HCT116 (cell line): ENCODE measurements around the gene PTGES2. TPM values are rescaled to one million over a fixed set of nuclear protein-coding genes. Genes with fewer than 3 reads are reported as not detected.
A peak's percentile ranks its signal among the peaks of the same experiment; 100 is the strongest.

ENCODE experiments used
- ATAC-seq: fragments of 200-7000 bp; cut with Tn5 transposase; 2 replicates; pipeline ENCODE4 v1.9.1; 2020; ENCODE audit warnings: mild to moderate bottlenecking, moderate library complexity
- BruUV-seq: library from RNA; stranded (reverse); fragments of 400-500 nt; replicated peaks from 2 replicates; lab custom pipeline; 2021; lab: Mats Ljungman, UMichigan
- CTCF ChIA-PET: fragments of 300-600 bp; sonication (Branson Sonifier 250); formaldehyde crosslinking; loops from one replicate; lab custom pipeline; 2021; ENCODE audit warnings: antibody characterized with exemption; lab: Charles Lee
- POLR2A ChIA-PET: fragments of 300-600, 350-600 bp; sonication (Branson Sonifier 250); formaldehyde crosslinking; loops from one replicate; lab custom pipeline; 2021; ENCODE audit warnings: antibody characterized with exemption; lab: Charles Lee
- RAD21 ChIA-PET, 2 experiments: fragments of 300-600 bp; sonication (Branson Sonifier 250); formaldehyde crosslinking; loops; one replicate each; lab custom pipeline; 2023; ENCODE audit warnings: low total read pairs in 2 of 2; ENCODE audit not compliant: uncharacterized antibody in 2 of 2, unreplicated experiment in 2 of 2, low non-redundant PET in 1 of 2; lab: Charles Lee
- DNase-seq: peaks from one replicate; pipeline ENCODE4 v3.0.0-alpha.2; 2010; ENCODE audit warnings: low read depth, low spot score
- H2AFZ ChIP-seq: fragments of 200-600 bp; shearing (Covaris generic), sonication (generic); 2 replicates; pipeline ENCODE4 v1.6.1; 2017; ENCODE audit warnings: low read depth, mixed run types, mixed read lengths, antibody characterized with exemption, low read length; ENCODE audit not compliant: poor library complexity, severe bottlenecking
- H3K27ac ChIP-seq: 2 replicates; pipeline ENCODE4 v1.5.1; 2012; ENCODE audit warnings: low read depth, low read length
- H3K27me3 ChIP-seq: fragments of 200-600 bp; sonication (generic); 2 replicates; pipeline ENCODE4 v1.6.1; 2016; ENCODE audit warnings: mixed run types, low read length, mixed read lengths; ENCODE audit not compliant: insufficient read depth
- H3K36me3 ChIP-seq, 2 experiments: fragments of 200-500 bp in 1 of 2; fragments of 200-600 bp in 1 of 2; sonication (Bioruptor generic) in 1 of 2; sonication (generic) in 1 of 2; 2 replicates each; pipeline versions ENCODE4 v1.5.1 to v1.6.1; 2014 to 2016; ENCODE audit warnings: low read length in 2 of 2, inconsistent platforms in 1 of 2, mixed read lengths in 1 of 2, mixed run types in 1 of 2; ENCODE audit not compliant: insufficient read depth in 2 of 2, control insufficient read depth in 1 of 2
- H3K4me1 ChIP-seq, 2 experiments: fragments of 200-600 bp in 1 of 2; sonication (generic) in 1 of 2; 2 replicates each; pipeline versions ENCODE4 v1.5.1 to v1.6.1; 2012 to 2017; ENCODE audit warnings: low read length in 2 of 2, inconsistent platforms in 1 of 2, mild to moderate bottlenecking in 1 of 2, mixed read lengths in 1 of 2, mixed run types in 1 of 2, moderate library complexity in 1 of 2; ENCODE audit not compliant: insufficient read depth in 2 of 2, control insufficient read depth in 1 of 2
- H3K4me2 ChIP-seq: fragments of 200-600 bp; sonication (generic); 2 replicates; pipeline ENCODE4 v1.6.1; 2017; ENCODE audit warnings: mixed run types, low read length, mixed read lengths
- H3K4me3 ChIP-seq, 2 experiments: fragments of 200-600 bp in 1 of 2; sonication (generic) in 1 of 2; replicated peaks in 1 of 2; 2 replicates each; pipeline ENCODE4 v1.5.1; 2011 to 2016; ENCODE audit warnings: low read length in 2 of 2, control low read depth in 1 of 2, low read depth in 1 of 2, mild to moderate bottlenecking in 1 of 2, mixed read lengths in 1 of 2, mixed run types in 1 of 2
- H3K79me2 ChIP-seq: fragments of 200-600 bp; sonication (generic); 2 replicates; pipeline ENCODE4 v1.6.1; 2017; ENCODE audit warnings: mild to moderate bottlenecking, mixed run types, low read length, moderate library complexity, mixed read lengths; ENCODE audit not compliant: insufficient read depth
- H3K9ac ChIP-seq: fragments of 200-600 bp; sonication (generic); 2 replicates; pipeline ENCODE4 v1.6.1; 2016; ENCODE audit warnings: low read length, mixed read lengths
- H3K9me2 ChIP-seq: fragments of 200-600 bp; sonication (generic), shearing (Covaris generic); 2 replicates; pipeline ENCODE4 v1.6.1; 2017; ENCODE audit warnings: mixed run types, mild to moderate bottlenecking, moderate library complexity; ENCODE audit not compliant: insufficient read depth
- H3K9me3 ChIP-seq, 2 experiments: fragments of 200-500 bp in 1 of 2; fragments of 200-600 bp in 1 of 2; sonication (Bioruptor generic) in 1 of 2; sonication (generic) in 1 of 2; 2 replicates each; pipeline ENCODE4 v1.6.1; 2014 to 2017; ENCODE audit warnings: low read length in 2 of 2, mixed read lengths in 2 of 2, inconsistent platforms in 1 of 2, low read depth in 1 of 2, mild to moderate bottlenecking in 1 of 2, mixed run types in 1 of 2, moderate library complexity in 1 of 2; ENCODE audit not compliant: control insufficient read depth in 1 of 2, insufficient read depth in 1 of 2
- H4K20me1 ChIP-seq: fragments of 200-600 bp; sonication (generic), shearing (Covaris generic); 2 replicates; pipeline ENCODE4 v1.6.1; 2017; ENCODE audit warnings: mixed run types, mild to moderate bottlenecking, moderate library complexity; ENCODE audit not compliant: insufficient read depth
- CBX3 ChIP-seq: IDR thresholded peaks from 2 replicates; pipeline ENCODE4 v1.6.1; 2012; ENCODE audit warnings: low read depth
- CEBPB ChIP-seq: IDR thresholded peaks from 2 replicates; pipeline ENCODE4 v1.6.1; 2012; ENCODE audit warnings: low read depth
- EGR1 ChIP-seq: IDR thresholded peaks from 2 replicates; pipeline ENCODE4 v1.6.1; 2012; ENCODE audit warnings: low read depth
- ELF1 ChIP-seq: IDR thresholded peaks from 2 replicates; pipeline ENCODE4 v1.6.1; 2012; ENCODE audit warnings: low read depth, borderline replicate concordance
- EZH2 ChIP-seq: fragments of 200-600 bp; sonication (generic); IDR thresholded peaks from 2 replicates; pipeline ENCODE4 v1.6.1; 2017; ENCODE audit warnings: antibody characterized with exemption, mixed run types
- FOSL1 ChIP-seq: IDR thresholded peaks from 2 replicates; pipeline ENCODE4 v1.6.1; 2012; ENCODE audit warnings: low read depth
- JUND ChIP-seq: IDR thresholded peaks from 2 replicates; pipeline ENCODE4 v1.6.1; 2012
- POLR2A ChIP-seq: IDR thresholded peaks from 2 replicates; pipeline ENCODE4 v1.7.0; 2011; ENCODE audit warnings: borderline replicate concordance; ENCODE audit not compliant: insufficient read depth, insufficient read length; ENCODE audit errors: extremely low read depth
- POLR2AphosphoS5 ChIP-seq: IDR thresholded peaks from 2 replicates; pipeline ENCODE4 v1.6.1; 2011; ENCODE audit warnings: mild to moderate bottlenecking, low read depth, low read length, moderate library complexity
- RAD21 ChIP-seq: IDR thresholded peaks from 2 replicates; pipeline ENCODE4 v1.6.1; 2012; ENCODE audit warnings: low read depth, mild to moderate bottlenecking
- SIN3A ChIP-seq: IDR thresholded peaks from 2 replicates; pipeline ENCODE4 v1.6.1; 2012; ENCODE audit warnings: low read depth
- TCF7L2 ChIP-seq: IDR thresholded peaks from 2 replicates; pipeline ENCODE4 v1.7.0; 2011; ENCODE audit warnings: borderline replicate concordance, inconsistent platforms; ENCODE audit not compliant: insufficient read depth, insufficient read length; ENCODE audit errors: extremely low read depth
- YY1 ChIP-seq: IDR thresholded peaks from 2 replicates; pipeline ENCODE4 v1.6.1; 2011; ENCODE audit warnings: low read length, low read depth, moderate library complexity, mild to moderate bottlenecking; ENCODE audit not compliant: insufficient replicate concordance; ENCODE audit errors: extremely low read depth
- ZFX ChIP-seq: fragments of 450-650 bp; IDR thresholded peaks from 2 replicates; pipeline ENCODE4 v1.6.1; 2017
- intact Hi-C: fragments of 100-400 bp; cut with micrococcal nuclease; formaldehyde crosslinking; loops from 2 replicates; pipeline ENCODE4 v1.10.0; 2022
- total RNA-seq: library from RNA; stranded (reverse); gene quantifications from one replicate; pipeline ENCODE4 v1.2.1, GENCODE V29; 2021; ENCODE audit not compliant: unreplicated experiment
- TF ChIP-seq, protein P1 (sequence below), 3 experiments: fragments of 200-600 bp in 1 of 3; sonication (generic) in 1 of 3; IDR thresholded peaks in 2 of 3; conservative IDR thresholded peaks in 1 of 3; 2 replicates each; pipeline ENCODE4 v1.5.1; 2012 to 2017; ENCODE audit warnings: low read depth in 2 of 3, low read length in 2 of 3, antibody characterized with exemption in 1 of 3, borderline replicate concordance in 1 of 3, control low read depth in 1 of 3, mild to moderate bottlenecking in 1 of 3, mixed read lengths in 1 of 3, mixed run types in 1 of 3, moderate library complexity in 1 of 3; ENCODE audit not compliant: insufficient read depth in 1 of 3
- TF ChIP-seq, protein P2 (sequence below): IDR thresholded peaks from 2 replicates; pipeline ENCODE4 v1.6.1; 2012; ENCODE audit warnings: low read depth
- TF ChIP-seq, protein P3 (sequence below): IDR thresholded peaks from 2 replicates; pipeline ENCODE4 v1.6.1; 2012

Gene PTGES2
- total RNA-seq, 1 experiment from 2014 or later = 148 TPM

DNA sequence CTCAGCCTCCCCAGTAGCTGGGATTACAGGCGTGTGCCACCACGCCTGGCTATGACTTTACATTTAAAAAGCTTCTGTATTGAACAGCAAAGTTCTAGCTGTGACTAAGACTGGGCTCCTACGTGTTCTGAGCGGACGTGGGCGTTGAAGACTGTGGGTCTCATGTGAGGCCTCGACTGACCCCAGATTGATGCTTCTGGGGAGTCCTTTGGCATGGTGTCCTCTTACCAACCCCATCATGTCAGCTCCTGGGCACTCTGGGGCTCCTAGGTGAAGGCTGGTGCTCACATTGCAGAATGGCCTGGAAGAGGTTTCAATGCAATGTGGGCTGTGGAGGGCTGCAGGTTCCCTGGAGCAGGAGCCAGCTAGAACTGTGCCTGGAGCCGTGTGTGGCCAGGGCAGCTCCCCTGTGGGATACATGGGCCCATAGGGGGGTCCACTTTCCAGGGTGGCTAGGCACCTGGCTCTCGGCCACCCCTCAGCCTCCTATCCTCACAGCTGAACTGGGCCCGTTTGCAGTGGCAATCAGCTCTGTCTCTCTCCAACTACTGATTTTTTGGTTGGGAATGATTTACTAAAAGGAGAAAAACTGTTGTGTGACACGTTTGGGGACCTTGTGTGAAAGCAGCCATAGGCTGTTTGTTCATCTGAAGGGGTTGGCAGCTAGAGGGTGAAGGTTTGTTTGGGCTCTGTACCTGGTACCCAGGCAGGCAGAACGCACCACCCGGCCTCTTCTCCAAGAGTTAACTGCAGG, 29.8 kb downstream of the PTGES2 start:
- Histone ChIP-seq H4K20me1 (no peaks in the 10 kb centered on the region; the same call in 1 of the 2 replicates), H3K9ac (peak overlapping the region; percentile 78), H3K9me3 (no peaks in the 10 kb centered on the region), H3K27me3 (no peaks in the 10 kb centered on the region), H3K27ac (peak overlapping the region; percentile 57), H3K4me2 (peak overlapping the region; percentile 90), H3K9me2 (no peaks in the 10 kb centered on the region), H3K36me3 (peaks cover 5 to 11% of the 10 kb centered on the region in 2 experiments; a peak in 2 of 4 replicates), H2AFZ (no peak overlapping the region), H3K4me1 (peaks cover 32 to 61% of the 10 kb centered on the region in 2 experiments), H3K79me2 (peaks cover 69% of the 10 kb centered on the region)
- intact Hi-C loops = no loop called here
- BruUV-seq = no TSS peak
- POLR2A ChIA-PET = interaction anchor here (0.7 to 1.7 kb wide), 5 partner anchors 10 to 155 kb away, joined by 3 to 6 read pairs (median 3); no protein-coding TSS in a partner anchor
- CTCF ChIA-PET = interaction anchor here (0.7 to 1.5 kb wide), 3 partner anchors 17 to 27 kb away, joined by 4 to 11 read pairs (median 4); no protein-coding TSS in a partner anchor
- ATAC-seq = peak; percentile 7
- TF ChIP-seq POLR2AphosphoS5 (no peak), YY1 (no peak), JUND (no peak), CBX3 (no peak), FOSL1 (no peak), CEBPB (no peak), ZFX (no peak), TCF7L2 (no peak), EZH2 (no peak), POLR2A (no peak), ELF1 (no peak), EGR1 (no peak), RAD21 (no peak), SIN3A (no peak)
- TF ChIP-seq, protein P1, sequence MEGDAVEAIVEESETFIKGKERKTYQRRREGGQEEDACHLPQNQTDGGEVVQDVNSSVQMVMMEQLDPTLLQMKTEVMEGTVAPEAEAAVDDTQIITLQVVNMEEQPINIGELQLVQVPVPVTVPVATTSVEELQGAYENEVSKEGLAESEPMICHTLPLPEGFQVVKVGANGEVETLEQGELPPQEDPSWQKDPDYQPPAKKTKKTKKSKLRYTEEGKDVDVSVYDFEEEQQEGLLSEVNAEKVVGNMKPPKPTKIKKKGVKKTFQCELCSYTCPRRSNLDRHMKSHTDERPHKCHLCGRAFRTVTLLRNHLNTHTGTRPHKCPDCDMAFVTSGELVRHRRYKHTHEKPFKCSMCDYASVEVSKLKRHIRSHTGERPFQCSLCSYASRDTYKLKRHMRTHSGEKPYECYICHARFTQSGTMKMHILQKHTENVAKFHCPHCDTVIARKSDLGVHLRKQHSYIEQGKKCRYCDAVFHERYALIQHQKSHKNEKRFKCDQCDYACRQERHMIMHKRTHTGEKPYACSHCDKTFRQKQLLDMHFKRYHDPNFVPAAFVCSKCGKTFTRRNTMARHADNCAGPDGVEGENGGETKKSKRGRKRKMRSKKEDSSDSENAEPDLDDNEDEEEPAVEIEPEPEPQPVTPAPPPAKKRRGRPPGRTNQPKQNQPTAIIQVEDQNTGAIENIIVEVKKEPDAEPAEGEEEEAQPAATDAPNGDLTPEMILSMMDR (IDR thresholded peaks at IDR 0.05 in 2 of 3, conservative IDR thresholded peaks at IDR 0.05 in 1 of 3; ENCODE audit: borderline replicate concordance in 1 of 3, insufficient read depth in 1 of 3, low read depth in 2 of 3, low read length in 2 of 3) = no peak
- TF ChIP-seq, protein P2, sequence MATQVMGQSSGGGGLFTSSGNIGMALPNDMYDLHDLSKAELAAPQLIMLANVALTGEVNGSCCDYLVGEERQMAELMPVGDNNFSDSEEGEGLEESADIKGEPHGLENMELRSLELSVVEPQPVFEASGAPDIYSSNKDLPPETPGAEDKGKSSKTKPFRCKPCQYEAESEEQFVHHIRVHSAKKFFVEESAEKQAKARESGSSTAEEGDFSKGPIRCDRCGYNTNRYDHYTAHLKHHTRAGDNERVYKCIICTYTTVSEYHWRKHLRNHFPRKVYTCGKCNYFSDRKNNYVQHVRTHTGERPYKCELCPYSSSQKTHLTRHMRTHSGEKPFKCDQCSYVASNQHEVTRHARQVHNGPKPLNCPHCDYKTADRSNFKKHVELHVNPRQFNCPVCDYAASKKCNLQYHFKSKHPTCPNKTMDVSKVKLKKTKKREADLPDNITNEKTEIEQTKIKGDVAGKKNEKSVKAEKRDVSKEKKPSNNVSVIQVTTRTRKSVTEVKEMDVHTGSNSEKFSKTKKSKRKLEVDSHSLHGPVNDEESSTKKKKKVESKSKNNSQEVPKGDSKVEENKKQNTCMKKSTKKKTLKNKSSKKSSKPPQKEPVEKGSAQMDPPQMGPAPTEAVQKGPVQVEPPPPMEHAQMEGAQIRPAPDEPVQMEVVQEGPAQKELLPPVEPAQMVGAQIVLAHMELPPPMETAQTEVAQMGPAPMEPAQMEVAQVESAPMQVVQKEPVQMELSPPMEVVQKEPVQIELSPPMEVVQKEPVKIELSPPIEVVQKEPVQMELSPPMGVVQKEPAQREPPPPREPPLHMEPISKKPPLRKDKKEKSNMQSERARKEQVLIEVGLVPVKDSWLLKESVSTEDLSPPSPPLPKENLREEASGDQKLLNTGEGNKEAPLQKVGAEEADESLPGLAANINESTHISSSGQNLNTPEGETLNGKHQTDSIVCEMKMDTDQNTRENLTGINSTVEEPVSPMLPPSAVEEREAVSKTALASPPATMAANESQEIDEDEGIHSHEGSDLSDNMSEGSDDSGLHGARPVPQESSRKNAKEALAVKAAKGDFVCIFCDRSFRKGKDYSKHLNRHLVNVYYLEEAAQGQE = no peak
- TF ChIP-seq, protein P3, sequence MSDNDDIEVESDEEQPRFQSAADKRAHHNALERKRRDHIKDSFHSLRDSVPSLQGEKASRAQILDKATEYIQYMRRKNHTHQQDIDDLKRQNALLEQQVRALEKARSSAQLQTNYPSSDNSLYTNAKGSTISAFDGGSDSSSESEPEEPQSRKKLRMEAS = no peak
- TF ChIP-seq, all 23 proteins: peak for 0
- no peak for DNase-seq
- peak overlapping the region; percentile 49 to 68 for H3K4me3 ChIP-seq
- RAD21 ChIA-PET = interaction anchor here in 1 of 2 experiments (1.1 to 1.3 kb wide), 2 partner anchors 20 to 46 kb away, joined by 3 to 4 read pairs; no protein-coding TSS in a partner anchor
